ENCODE results near the gene SLX4IP. TPM values are rescaled to one million over a fixed set of nuclear protein-coding genes. Genes with fewer than 3 reads are reported as not detected.

The SLX4IP gene
- total and polyA plus RNA-seq, 2 of the 13 experiments (the other 11 are each of a cell fraction or from before 2014, with no cell fraction given) = 3.6 to 7.3 TPM

GRCh38 chr20:10433623-10434466, 1.3 kb upstream of the SLX4IP start, which contains the start of gene MKKS (continued):
- TF ChIP-seq ZNF512B (CRISPR knock-in tag; IDR thresholded peaks at IDR 0.05; ENCODE audit: borderline replicate concordance) = peak; percentile 70; the same call in 1 of the 2 replicates
- peak; percentile 89 for TF ChIP-seq ELF4 (CRISPR knock-in tag; IDR thresholded peaks at IDR 0.05; ENCODE audit: borderline replicate concordance)
- no peak for TF ChIP-seq ZNF496 (CRISPR knock-in tag; IDR thresholded peaks at IDR 0.05; ENCODE audit: insufficient replicate concordance)
- peak; percentile 68; the same call in 1 of the 2 replicates for TF ChIP-seq THRA (CRISPR knock-in tag; IDR thresholded peaks at IDR 0.05; ENCODE audit: borderline replicate concordance)
- TF ChIP-seq ONECUT2 (CRISPR knock-in tag; IDR thresholded peaks at IDR 0.05) = peak; percentile 33; the same call in 1 of the 2 replicates
- TF ChIP-seq TBX3 (IDR thresholded peaks at IDR 0.05; ENCODE audit: borderline replicate concordance) = no peak; the same call in 1 of the 2 replicates
- peak; percentile 57; the same call in 1 of the 2 replicates for TF ChIP-seq NFE2L1 (CRISPR knock-in tag; IDR thresholded peaks at IDR 0.05; ENCODE audit: borderline replicate concordance)
- TF ChIP-seq ZNF431 (CRISPR knock-in tag; IDR thresholded peaks at IDR 0.05; ENCODE audit: borderline replicate concordance, low read depth) = no peak
- no peak for TF ChIP-seq DRAP1 (CRISPR knock-in tag; IDR thresholded peaks at IDR 0.05)
- TF ChIP-seq BRCA1 (CRISPR knock-in tag; IDR thresholded peaks at IDR 0.05) = peak; percentile 93
- peak; percentile 41; the same call in 1 of the 2 replicates for TF ChIP-seq CCDC6 (CRISPR knock-in tag; IDR thresholded peaks at IDR 0.05)
- TF ChIP-seq ZNF724P (CRISPR knock-in tag; IDR thresholded peaks at IDR 0.05; ENCODE audit: borderline replicate concordance) = peak; percentile 92
- peak; percentile 72 for TF ChIP-seq ZNF18 (CRISPR knock-in tag; IDR thresholded peaks at IDR 0.05; ENCODE audit: insufficient replicate concordance)
- 0 out of 2 replicates have a peak, but pooled peaks have one; percentile 8 for TF ChIP-seq RORA (CRISPR knock-in tag; IDR thresholded peaks at IDR 0.05)
- peak; percentile 94 for TF ChIP-seq ISX (CRISPR knock-in tag; conservative IDR thresholded peaks at IDR 0.05)
- no peak for TF ChIP-seq ZNF652 (CRISPR knock-in tag; IDR thresholded peaks at IDR 0.05; ENCODE audit: borderline replicate concordance, low read depth)
- TF ChIP-seq ZNF616 (CRISPR knock-in tag; IDR thresholded peaks at IDR 0.05; ENCODE audit: low read depth) = no peak
- no peak for TF ChIP-seq TCF7L2 (IDR thresholded peaks at IDR 0.05; ENCODE audit: low read depth, low read length)
- peak; percentile 71; the same call in 1 of the 2 replicates for TF ChIP-seq HINFP (CRISPR knock-in tag; IDR thresholded peaks at IDR 0.05; ENCODE audit: low read depth)
